Jurkat, Clone E6-1 (cell line): ENCODE results near the gene PHLDB2.

ENCODE experiments used
- DNase-seq: peaks from one replicate; pipeline ENCODE4 v3.0.0-alpha.2; 2011; ENCODE audit warnings: low read depth, low spot score
- H3K4me3 ChIP-seq: 2 replicates; pipeline ENCODE4 v1.5.1; 2011; ENCODE audit warnings: mild to moderate bottlenecking, low read length, control low read depth, moderate library complexity

PHLDB2 gene

GRCh38 chr3:111911446-111911845 is 52.4 kb downstream of the PHLDB2 start:
- no peak overlapping the region for H3K4me3 ChIP-seq
- DNase-seq, result no peak

- DNase-seq, result no peak
- H3K4me3 ChIP-seq, result no peak overlapping the region
Measured at GRCh38 chr3:111913163-111913763, 54.2 kb downstream of the PHLDB2 start.

- DNase-seq, result no peak
- H3K4me3 ChIP-seq, result no peak overlapping the region
Measured at GRCh38 chr3:111915905-111916304, 56.8 kb downstream of the PHLDB2 start.

- H3K4me3 ChIP-seq, result no peak overlapping the region
- DNase-seq, result no peak
Measured at GRCh38 chr3:111917300-111917699, 58.2 kb downstream of the PHLDB2 start.

- no peak for DNase-seq
- no peak overlapping the region for H3K4me3 ChIP-seq
Measured at GRCh38 chr3:111919370-111920065, 60.5 kb downstream of the PHLDB2 start.

GRCh38 chr3:111921181-111921580 is 62.1 kb downstream of the PHLDB2 start:
- H3K4me3 ChIP-seq, result no peak overlapping the region
- no peak for DNase-seq

GRCh38 chr3:111923095-111923771 is 64.2 kb downstream of the PHLDB2 start:
- H3K4me3 ChIP-seq, result no peak overlapping the region
- DNase-seq, result no peak

GRCh38 chr3:111923806-111924205 is 64.7 kb downstream of the PHLDB2 start:
- no peak for DNase-seq
- no peak overlapping the region for H3K4me3 ChIP-seq

GRCh38 chr3:111924283-111924682 is 65.2 kb downstream of the PHLDB2 start:
- no peak overlapping the region for H3K4me3 ChIP-seq
- no peak for DNase-seq

GRCh38 chr3:111926266-111926676 is 67.2 kb downstream of the PHLDB2 start:
- no peak for DNase-seq
- H3K4me3 ChIP-seq, result no peak overlapping the region

GRCh38 chr3:111928613-111929012 is 69.5 kb downstream of the PHLDB2 start:
- DNase-seq, result no peak
- no peak overlapping the region for H3K4me3 ChIP-seq

GRCh38 chr3:111929484-111929883 is 70.4 kb downstream of the PHLDB2 start:
- no peak overlapping the region for H3K4me3 ChIP-seq
- DNase-seq, result no peak

GRCh38 chr3:111932946-111933345 is 73.9 kb downstream of the PHLDB2 start:
- no peak overlapping the region for H3K4me3 ChIP-seq
- DNase-seq, result peak; percentile 10

- no peak overlapping the region for H3K4me3 ChIP-seq
- DNase-seq, result no peak
Measured at GRCh38 chr3:111936191-111936841, 77.3 kb downstream of the PHLDB2 start.

- H3K4me3 ChIP-seq, result no peak overlapping the region
- DNase-seq, result no peak
Measured at GRCh38 chr3:111936967-111937366, 77.9 kb downstream of the PHLDB2 start.

- no peak overlapping the region for H3K4me3 ChIP-seq
- no peak for DNase-seq
Measured at GRCh38 chr3:111937871-111938270, 78.8 kb downstream of the PHLDB2 start.

GRCh38 chr3:111939873-111940272 is 80.8 kb downstream of the PHLDB2 start:
- H3K4me3 ChIP-seq, result no peak overlapping the region
- no peak for DNase-seq

- H3K4me3 ChIP-seq, result no peak overlapping the region
- DNase-seq, result no peak
Measured at GRCh38 chr3:111943533-111943932, 84.5 kb downstream of the PHLDB2 start.

- no peak overlapping the region for H3K4me3 ChIP-seq
- no peak for DNase-seq
Measured at GRCh38 chr3:111944372-111944771, 85.3 kb downstream of the PHLDB2 start.

GRCh38 chr3:111947231-111947630 is 88.2 kb downstream of the PHLDB2 start:
- H3K4me3 ChIP-seq, result no peak overlapping the region
- DNase-seq, result no peak
